KOPT-K1 (cell line): ENCODE results near the gene CA10.

Source experiments
- H3K27ac ChIP-seq: fragments of 200-600 bp; sonication (generic); 2 replicates; pipeline ENCODE4 v1.5.1; 2016; ENCODE audit warnings: antibody characterized with exemption, mild to moderate bottlenecking, low read depth, low read length; ENCODE audit not compliant: poor library complexity, severe bottlenecking
- H3K36me3 ChIP-seq: fragments of 200-600 bp; sonication (generic); 2 replicates; pipeline ENCODE4 v1.5.1; 2017; ENCODE audit warnings: antibody characterized with exemption, mild to moderate bottlenecking, low read length, moderate library complexity; ENCODE audit not compliant: insufficient read depth
- H3K9me3 ChIP-seq: fragments of 200-600 bp; sonication (generic); 2 replicates; pipeline ENCODE4 v1.5.1; 2017; ENCODE audit warnings: antibody characterized with exemption, low read length, mild to moderate bottlenecking; ENCODE audit not compliant: insufficient read depth, poor library complexity, severe bottlenecking

Gene CA10

GRCh38 chr17:52124561-52124960 is 34.0 kb downstream of the CA10 start:
- no peak overlapping the region for H3K27ac ChIP-seq
- H3K9me3 ChIP-seq: no peaks in the 10 kb centered on the region
- no peaks in the 10 kb centered on the region for H3K36me3 ChIP-seq

GRCh38 chr17:52120465-52120864 is 38.0 kb downstream of the CA10 start:
- Histone ChIP-seq H3K36me3 (no peaks in the 10 kb centered on the region), H3K27ac (no peak overlapping the region), H3K9me3 (no peaks in the 10 kb centered on the region)

GRCh38 chr17:52110923-52111581 is 47.5 kb downstream of the CA10 start:
- Histone ChIP-seq H3K9me3 (no peaks in the 10 kb centered on the region), H3K36me3 (no peaks in the 10 kb centered on the region), H3K27ac (no peak overlapping the region)

- Histone ChIP-seq H3K36me3 (no peaks in the 10 kb centered on the region), H3K9me3 (no peaks in the 10 kb centered on the region), H3K27ac (no peak overlapping the region)
Measured at GRCh38 chr17:52106638-52107261, 51.8 kb downstream of the CA10 start.

- Histone ChIP-seq H3K27ac (no peak overlapping the region), H3K9me3 (no peaks in the 10 kb centered on the region), H3K36me3 (no peaks in the 10 kb centered on the region)
Measured at GRCh38 chr17:52106072-52106471, 52.4 kb downstream of the CA10 start.

GRCh38 chr17:52105591-52105990 is 52.9 kb downstream of the CA10 start:
- Histone ChIP-seq H3K36me3 (no peaks in the 10 kb centered on the region), H3K9me3 (no peaks in the 10 kb centered on the region)

DNA sequence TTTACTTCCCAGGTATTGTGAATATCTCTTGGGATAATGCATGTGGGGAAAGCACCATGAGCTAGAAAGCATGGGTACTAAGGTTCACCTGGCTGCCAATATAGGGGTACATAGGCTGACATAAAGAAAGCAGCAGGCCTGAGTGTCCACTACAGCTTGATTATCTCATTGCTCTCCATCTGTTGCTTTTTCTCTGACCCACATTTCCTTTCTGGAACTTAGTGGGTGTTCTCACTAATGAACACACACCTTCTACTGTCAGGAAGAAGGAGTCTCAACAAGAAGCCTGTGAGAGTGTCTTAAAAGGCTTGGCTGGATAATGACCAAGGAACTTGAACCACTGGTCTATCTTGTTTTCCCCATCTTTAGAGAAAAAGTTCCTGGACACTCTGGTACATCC is 62.5 kb downstream of the CA10 start:
- H3K9me3 ChIP-seq: no peaks in the 10 kb centered on the region
- H3K27ac ChIP-seq: no peak overlapping the region
- H3K36me3 ChIP-seq: no peaks in the 10 kb centered on the region

More at GRCh38 chr17:52105591-52105990, 52.9 kb downstream of the CA10 start:
- H3K27ac ChIP-seq: no peak overlapping the region

- H3K36me3 ChIP-seq: no peaks in the 10 kb centered on the region
- H3K9me3 ChIP-seq: no peaks in the 10 kb centered on the region
- no peak overlapping the region for H3K27ac ChIP-seq
Measured at GRCh38 chr17:52084176-52084575, 74.3 kb downstream of the CA10 start.

DNA sequence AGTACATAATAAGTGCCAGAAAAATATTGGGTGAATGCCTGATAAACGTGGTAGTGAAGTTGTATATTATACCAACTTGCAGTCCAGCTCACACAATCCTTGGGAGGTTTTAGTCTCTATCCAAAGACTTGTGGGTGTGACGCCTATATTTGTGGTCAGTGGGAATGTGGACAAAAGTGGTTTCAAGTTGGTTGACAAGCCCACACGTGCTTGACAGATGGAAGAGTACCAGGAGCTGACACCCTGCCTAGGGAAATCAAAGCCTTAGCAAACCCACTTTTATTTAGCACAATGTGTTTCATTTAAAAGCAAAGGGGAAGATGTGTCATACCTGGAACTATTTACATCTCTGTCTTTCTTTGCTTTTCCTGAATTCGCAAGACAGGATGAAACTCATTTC is 79.0 kb downstream of the CA10 start:
- Histone ChIP-seq H3K36me3 (no peaks in the 10 kb centered on the region), H3K27ac (no peak overlapping the region), H3K9me3 (no peaks in the 10 kb centered on the region)

GRCh38 chr17:52071712-52072111 is 86.8 kb downstream of the CA10 start:
- H3K36me3 ChIP-seq: no peaks in the 10 kb centered on the region
- peaks cover 6% of the 10 kb centered on the region for H3K9me3 ChIP-seq
- H3K27ac ChIP-seq: no peak overlapping the region

DNA sequence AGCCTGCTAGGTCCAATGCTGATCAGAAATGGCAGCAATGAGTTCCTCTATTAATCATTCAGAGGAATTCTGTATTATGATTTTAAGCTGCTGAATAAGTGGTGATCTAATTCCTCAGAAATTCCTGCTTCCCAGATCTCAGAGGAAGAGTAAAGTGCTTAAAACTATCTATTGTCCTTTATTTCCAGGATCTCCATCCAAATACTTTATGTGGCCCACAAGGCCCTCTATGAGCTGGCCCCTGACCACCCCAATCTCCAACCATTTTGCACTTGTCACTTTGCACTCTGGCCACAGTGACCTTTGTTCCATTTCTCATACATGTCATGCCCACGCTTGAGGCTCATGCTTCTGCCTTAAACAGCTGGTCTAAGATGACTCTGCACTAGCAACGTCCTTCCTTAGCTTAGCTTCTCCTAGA is 93.7 kb downstream of the CA10 start:
- H3K27ac ChIP-seq: no peak overlapping the region
- H3K36me3 ChIP-seq: no peaks in the 10 kb centered on the region
- peaks cover 6% of the 10 kb centered on the region for H3K9me3 ChIP-seq

- H3K9me3 ChIP-seq: no peaks in the 10 kb centered on the region
- H3K27ac ChIP-seq: no peak overlapping the region
- H3K36me3 ChIP-seq: no peaks in the 10 kb centered on the region
Measured at GRCh38 chr17:52049496-52049895, 109.0 kb downstream of the CA10 start.

GRCh38 chr17:52049051-52049450 is 109.5 kb downstream of the CA10 start:
- Histone ChIP-seq H3K9me3 (no peaks in the 10 kb centered on the region), H3K36me3 (no peaks in the 10 kb centered on the region), H3K27ac (no peak overlapping the region)

GRCh38 chr17:52048137-52048898 is 110.2 kb downstream of the CA10 start:
- no peaks in the 10 kb centered on the region for H3K36me3 ChIP-seq

GRCh38 chr17:52047086-52047485 is 111.4 kb downstream of the CA10 start:
- Histone ChIP-seq H3K36me3 (no peaks in the 10 kb centered on the region), H3K27ac (no peak overlapping the region), H3K9me3 (no peaks in the 10 kb centered on the region)

More at GRCh38 chr17:52048137-52048898, 110.2 kb downstream of the CA10 start:
- Histone ChIP-seq H3K27ac (no peak overlapping the region), H3K9me3 (no peaks in the 10 kb centered on the region)
